ENCODE measurements around the gene RPL10A.

Gene RPL10A

DNA sequence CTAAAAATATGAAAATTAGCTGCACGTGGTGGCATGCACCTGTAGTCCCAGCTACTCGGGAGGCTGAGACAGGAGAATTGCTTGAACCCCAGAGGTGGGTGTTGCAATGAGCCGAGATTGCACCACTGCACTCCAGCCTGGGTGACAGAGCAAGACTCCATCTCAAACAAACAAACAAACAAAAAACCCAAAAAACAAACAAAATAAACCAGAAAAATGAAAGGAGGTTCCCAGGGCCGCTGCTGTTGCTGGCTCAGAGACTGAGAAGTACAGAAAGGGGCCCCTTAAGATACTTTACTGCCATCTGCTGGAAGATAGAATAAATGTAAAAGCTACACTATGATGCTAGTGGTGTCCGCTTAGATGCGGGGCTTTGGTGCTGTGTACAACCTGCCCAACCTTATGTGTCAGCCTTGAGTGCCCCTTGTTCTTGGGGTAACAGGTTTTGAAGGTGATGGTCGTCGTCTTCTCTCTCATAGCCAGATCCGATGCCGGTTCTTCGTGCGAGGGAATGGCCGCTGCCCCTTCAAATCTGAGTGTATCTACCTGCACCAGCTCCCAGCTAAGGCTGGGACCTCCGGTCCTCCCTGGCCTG, 18.8 kb upstream of the RPL10A start (continued):
- TF ChIP-seq, protein P1, sequence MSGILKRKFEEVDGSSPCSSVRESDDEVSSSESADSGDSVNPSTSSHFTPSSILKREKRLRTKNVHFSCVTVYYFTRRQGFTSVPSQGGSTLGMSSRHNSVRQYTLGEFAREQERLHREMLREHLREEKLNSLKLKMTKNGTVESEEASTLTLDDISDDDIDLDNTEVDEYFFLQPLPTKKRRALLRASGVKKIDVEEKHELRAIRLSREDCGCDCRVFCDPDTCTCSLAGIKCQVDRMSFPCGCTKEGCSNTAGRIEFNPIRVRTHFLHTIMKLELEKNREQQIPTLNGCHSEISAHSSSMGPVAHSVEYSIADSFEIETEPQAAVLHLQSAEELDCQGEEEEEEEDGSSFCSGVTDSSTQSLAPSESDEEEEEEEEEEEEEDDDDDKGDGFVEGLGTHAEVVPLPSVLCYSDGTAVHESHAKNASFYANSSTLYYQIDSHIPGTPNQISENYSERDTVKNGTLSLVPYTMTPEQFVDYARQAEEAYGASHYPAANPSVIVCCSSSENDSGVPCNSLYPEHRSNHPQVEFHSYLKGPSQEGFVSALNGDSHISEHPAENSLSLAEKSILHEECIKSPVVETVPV (CRISPR knock-in tag; IDR thresholded peaks at IDR 0.05), result no peak
- TF ChIP-seq ZFP3 (CRISPR knock-in tag; IDR thresholded peaks at IDR 0.05) (no peak), RARB (CRISPR knock-in tag; IDR thresholded peaks at IDR 0.05) (no peak), SNAI2 (CRISPR knock-in tag; IDR thresholded peaks at IDR 0.05) (no peak), ESRRG (CRISPR knock-in tag; IDR thresholded peaks at IDR 0.05) (no peak), BACH2 (CRISPR knock-in tag; IDR thresholded peaks at IDR 0.05; ENCODE audit: borderline replicate concordance) (no peak), GLIS3 (CRISPR knock-in tag; IDR thresholded peaks at IDR 0.05) (no peak)
- TF ChIP-seq, protein P2, sequence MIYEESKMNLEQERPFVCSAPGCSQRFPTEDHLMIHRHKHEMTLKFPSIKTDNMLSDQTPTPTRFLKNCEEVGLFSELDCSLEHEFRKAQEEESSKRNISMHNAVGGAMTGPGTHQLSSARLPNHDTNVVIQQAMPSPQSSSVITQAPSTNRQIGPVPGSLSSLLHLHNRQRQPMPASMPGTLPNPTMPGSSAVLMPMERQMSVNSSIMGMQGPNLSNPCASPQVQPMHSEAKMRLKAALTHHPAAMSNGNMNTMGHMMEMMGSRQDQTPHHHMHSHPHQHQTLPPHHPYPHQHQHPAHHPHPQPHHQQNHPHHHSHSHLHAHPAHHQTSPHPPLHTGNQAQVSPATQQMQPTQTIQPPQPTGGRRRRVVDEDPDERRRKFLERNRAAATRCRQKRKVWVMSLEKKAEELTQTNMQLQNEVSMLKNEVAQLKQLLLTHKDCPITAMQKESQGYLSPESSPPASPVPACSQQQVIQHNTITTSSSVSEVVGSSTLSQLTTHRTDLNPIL (CRISPR knock-in tag; IDR thresholded peaks at IDR 0.05; ENCODE audit: low read depth), result no peak

DNA sequence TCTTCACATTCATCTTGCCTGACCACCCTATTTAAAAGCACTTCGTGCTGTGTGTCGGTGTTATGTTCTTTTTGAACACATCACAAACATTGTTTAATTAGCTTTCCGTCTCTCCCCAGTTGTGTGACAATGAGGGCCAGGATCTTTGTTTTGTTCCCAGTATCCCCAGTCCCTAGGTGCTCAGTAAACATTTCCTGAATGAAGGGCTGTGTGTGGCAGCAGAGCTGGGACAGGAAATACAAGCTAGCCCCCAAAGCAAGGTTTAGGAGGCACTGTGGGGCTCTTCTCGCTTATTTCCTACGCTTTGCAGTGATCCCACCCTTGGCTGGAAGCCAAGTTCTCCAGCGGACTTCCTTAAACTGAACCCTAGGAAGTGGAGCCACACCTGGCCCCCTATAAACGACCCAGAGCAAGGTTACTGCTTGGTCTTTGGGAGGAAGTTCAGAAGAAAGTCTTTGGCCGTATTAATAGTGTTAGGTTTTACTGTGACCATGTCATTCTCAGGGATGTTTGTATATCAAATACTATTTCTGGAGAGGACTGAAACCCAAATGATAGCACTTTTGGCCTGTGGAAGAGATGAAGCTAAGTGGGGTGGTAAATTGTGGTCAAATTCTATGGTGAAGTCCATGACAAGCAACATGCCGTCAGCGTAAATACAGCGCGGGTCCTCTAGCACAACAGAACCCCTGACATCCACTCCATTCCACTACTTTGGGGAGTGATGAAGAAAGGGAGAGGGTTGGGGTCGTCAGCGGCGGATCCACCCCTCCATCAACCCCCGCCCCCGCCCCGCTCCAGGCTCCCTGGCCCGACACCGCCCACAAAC, 16.6 kb upstream of the RPL10A start:
- ATAC-seq, result no peak
- TF ChIP-seq TOX (CRISPR knock-in tag; IDR thresholded peaks at IDR 0.05; ENCODE audit: borderline replicate concordance) (no peak), BACH2 (CRISPR knock-in tag; IDR thresholded peaks at IDR 0.05; ENCODE audit: borderline replicate concordance) (no peak), ZC3H10 (CRISPR knock-in tag; IDR thresholded peaks at IDR 0.05) (no peak), ESRRG (CRISPR knock-in tag; IDR thresholded peaks at IDR 0.05) (no peak), ZNF565 (CRISPR knock-in tag; conservative IDR thresholded peaks at IDR 0.05; ENCODE audit: low read depth) (no peak), TCF4 (CRISPR knock-in tag; IDR thresholded peaks at IDR 0.05; ENCODE audit: borderline replicate concordance) (no peak), SNAI2 (CRISPR knock-in tag; IDR thresholded peaks at IDR 0.05) (no peak), CSDC2 (CRISPR knock-in tag; IDR thresholded peaks at IDR 0.05) (no peak), ZFP30 (CRISPR knock-in tag; IDR thresholded peaks at IDR 0.05) (no peak), ARNTL (CRISPR knock-in tag; IDR thresholded peaks at IDR 0.05; ENCODE audit: borderline replicate concordance, low read depth) (no peak), OSR1 (CRISPR knock-in tag; IDR thresholded peaks at IDR 0.05) (no peak), ZNF70 (CRISPR knock-in tag; IDR thresholded peaks at IDR 0.05) (no peak), ISL1 (CRISPR knock-in tag; IDR thresholded peaks at IDR 0.05) (no peak), ZNF8 (CRISPR knock-in tag; IDR thresholded peaks at IDR 0.05) (no peak), ZFP3 (CRISPR knock-in tag; IDR thresholded peaks at IDR 0.05) (no peak), GLIS3 (CRISPR knock-in tag; IDR thresholded peaks at IDR 0.05) (no peak)
- TF ChIP-seq, protein P3, sequence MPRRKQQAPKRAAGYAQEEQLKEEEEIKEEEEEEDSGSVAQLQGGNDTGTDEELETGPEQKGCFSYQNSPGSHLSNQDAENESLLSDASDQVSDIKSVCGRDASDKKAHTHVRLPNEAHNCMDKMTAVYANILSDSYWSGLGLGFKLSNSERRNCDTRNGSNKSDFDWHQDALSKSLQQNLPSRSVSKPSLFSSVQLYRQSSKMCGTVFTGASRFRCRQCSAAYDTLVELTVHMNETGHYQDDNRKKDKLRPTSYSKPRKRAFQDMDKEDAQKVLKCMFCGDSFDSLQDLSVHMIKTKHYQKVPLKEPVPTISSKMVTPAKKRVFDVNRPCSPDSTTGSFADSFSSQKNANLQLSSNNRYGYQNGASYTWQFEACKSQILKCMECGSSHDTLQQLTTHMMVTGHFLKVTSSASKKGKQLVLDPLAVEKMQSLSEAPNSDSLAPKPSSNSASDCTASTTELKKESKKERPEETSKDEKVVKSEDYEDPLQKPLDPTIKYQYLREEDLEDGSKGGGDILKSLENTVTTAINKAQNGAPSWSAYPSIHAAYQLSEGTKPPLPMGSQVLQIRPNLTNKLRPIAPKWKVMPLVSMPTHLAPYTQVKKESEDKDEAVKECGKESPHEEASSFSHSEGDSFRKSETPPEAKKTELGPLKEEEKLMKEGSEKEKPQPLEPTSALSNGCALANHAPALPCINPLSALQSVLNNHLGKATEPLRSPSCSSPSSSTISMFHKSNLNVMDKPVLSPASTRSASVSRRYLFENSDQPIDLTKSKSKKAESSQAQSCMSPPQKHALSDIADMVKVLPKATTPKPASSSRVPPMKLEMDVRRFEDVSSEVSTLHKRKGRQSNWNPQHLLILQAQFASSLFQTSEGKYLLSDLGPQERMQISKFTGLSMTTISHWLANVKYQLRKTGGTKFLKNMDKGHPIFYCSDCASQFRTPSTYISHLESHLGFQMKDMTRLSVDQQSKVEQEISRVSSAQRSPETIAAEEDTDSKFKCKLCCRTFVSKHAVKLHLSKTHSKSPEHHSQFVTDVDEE (CRISPR knock-in tag; IDR thresholded peaks at IDR 0.05), result no peak
- TF ChIP-seq, protein P4, sequence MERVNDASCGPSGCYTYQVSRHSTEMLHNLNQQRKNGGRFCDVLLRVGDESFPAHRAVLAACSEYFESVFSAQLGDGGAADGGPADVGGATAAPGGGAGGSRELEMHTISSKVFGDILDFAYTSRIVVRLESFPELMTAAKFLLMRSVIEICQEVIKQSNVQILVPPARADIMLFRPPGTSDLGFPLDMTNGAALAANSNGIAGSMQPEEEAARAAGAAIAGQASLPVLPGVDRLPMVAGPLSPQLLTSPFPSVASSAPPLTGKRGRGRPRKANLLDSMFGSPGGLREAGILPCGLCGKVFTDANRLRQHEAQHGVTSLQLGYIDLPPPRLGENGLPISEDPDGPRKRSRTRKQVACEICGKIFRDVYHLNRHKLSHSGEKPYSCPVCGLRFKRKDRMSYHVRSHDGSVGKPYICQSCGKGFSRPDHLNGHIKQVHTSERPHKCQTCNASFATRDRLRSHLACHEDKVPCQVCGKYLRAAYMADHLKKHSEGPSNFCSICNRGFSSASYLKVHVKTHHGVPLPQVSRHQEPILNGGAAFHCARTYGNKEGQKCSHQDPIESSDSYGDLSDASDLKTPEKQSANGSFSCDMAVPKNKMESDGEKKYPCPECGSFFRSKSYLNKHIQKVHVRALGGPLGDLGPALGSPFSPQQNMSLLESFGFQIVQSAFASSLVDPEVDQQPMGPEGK (CRISPR knock-in tag; IDR thresholded peaks at IDR 0.05; ENCODE audit: borderline replicate concordance), result no peak
- TF ChIP-seq, protein P1 (CRISPR knock-in tag; IDR thresholded peaks at IDR 0.05), result no peak

Measured in SK-N-SH treated with all-trans-retinoic acid at 6 μM for 48 hours (cell line).